HG03108 (cell line): ENCODE measurements around the gene MATCAP1.

Experiments used
- ATAC-seq: cut with Tn5 transposase; IDR thresholded peaks from one replicate; pipeline ENCODE4 v1.9.1; 2021; ENCODE audit warnings: moderate library complexity; ENCODE audit not compliant: unreplicated experiment

The MATCAP1 gene

DNA sequence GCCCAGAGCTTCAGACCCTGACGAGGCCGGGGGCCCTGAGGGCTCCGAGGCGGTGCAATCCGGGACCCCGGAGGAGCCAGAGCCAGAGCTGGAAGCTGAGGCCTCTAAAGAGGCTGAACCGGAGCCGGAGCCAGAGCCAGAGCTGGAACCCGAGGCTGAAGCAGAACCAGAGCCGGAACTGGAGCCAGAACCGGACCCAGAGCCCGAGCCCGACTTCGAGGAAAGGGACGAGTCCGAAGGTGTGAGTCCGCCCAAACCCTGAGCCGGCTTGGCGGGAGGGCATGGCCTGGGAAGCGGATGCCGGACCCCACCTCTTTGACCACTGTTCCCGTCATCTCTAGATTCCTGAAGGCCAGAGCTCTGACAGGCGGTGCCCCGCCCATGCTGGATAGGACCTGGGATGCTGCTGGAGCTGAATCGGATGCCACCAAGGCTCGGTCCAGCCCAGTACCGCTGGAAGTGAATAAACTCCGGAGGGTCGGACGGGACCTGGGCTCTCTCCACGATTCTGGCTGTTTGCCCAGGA, 9.0 kb downstream of the MATCAP1 start:
- no peak for ATAC-seq

DNA sequence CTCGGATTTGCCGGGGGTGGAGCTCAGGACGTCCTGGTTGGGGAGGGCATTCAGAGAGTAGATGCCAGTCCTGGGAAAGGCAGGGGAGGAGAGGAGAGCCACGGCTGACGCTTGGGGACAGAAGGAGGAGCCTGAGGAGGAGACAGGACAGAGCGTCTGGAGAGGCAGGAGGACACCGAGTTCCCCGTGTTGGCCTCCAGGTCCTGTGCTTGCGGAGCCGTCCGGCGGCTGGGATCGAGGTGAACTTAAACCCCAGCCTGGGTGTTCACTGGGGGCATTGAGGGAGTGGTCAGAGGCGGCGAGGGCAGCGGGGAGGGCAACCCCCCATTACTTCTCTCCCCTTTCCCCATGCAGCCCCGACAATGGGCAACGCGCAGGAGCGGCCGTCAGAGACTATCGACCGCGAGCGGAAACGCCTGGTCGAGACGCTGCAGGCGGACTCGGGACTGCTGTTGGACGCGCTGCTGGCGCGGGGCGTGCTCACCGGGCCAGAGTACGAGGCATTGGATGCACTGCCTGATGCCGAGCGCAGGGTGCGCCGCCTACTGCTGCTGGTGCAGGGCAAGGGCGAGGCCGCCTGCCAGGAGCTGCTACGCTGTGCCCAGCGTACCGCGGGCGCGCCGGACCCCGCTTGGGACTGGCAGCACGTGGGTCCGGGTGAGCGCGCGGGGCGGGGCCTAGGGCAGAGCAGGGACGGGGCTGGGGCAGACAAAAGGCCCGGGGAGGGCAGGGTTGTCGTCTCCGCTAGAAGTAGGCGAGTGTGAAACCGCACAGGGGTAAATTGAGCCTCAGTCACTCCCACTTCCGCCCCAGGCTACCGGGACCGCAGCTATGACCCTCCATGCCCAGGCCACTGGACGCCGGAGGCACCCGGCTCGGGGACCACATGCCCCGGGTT, 9.7 kb downstream of the MATCAP1 start:
- peak; percentile 38 for ATAC-seq

DNA sequence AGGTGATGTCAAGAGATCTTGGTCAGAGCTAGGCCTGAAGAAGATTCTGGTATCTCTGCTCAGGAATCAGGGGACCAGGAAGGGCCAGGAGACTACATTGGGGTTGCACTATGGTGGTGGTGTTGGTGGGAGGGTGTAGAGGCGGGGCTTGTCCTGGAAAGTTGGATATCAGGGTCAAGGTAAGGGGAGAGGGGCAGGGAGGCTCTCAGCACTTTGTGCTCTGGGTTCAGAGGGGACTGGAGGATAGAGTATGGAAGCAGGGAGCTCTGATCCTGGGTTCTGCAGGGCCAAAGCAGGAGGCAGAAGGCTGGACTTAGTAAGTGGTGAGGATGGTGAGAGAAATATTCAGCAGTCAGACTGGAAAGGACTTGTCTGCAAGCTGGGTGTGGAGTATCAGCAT, 10.4 kb downstream of the MATCAP1 start:
- ATAC-seq: no peak

- no peak for ATAC-seq
Measured at GRCh38 chr16:67170949-67171649, 12.7 kb downstream of the MATCAP1 start.

GRCh38 chr16:67170168-67170948, 13.4 kb downstream of the MATCAP1 start, which contains the start of gene NOL3:
TSS of gene NOL3 (plus strand) at chr16:67170538.
- ATAC-seq: peak; percentile 37

- ATAC-seq: peak; percentile 1
Measured at GRCh38 chr16:67169642-67170167, 14.1 kb downstream of the MATCAP1 start.

DNA sequence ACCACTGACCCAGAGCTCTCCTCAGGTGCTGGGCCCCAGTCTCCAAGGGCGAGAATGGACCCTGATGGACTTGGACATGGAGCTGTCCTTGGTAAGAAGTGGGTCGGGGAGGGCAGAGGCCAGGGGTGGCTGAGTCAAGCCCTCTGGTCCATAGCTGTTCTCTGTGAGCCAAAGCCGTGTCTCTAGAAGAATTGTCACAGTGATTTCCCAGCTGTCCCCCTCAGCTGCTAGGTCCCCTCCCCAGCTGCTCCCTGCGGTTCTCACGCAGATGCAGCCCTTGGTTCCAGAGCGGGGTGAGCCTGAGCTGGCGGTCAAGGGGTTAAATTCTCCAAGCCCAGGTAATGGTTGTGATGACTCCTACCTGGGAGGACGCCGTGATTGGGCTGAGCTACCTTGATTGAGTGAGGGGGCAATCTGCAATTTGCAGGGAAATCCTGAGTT, 14.7 kb downstream of the MATCAP1 start:
- no peak for ATAC-seq

GRCh38 chr16:67167588-67167987, 16.2 kb downstream of the MATCAP1 start:
- no peak for ATAC-seq

DNA sequence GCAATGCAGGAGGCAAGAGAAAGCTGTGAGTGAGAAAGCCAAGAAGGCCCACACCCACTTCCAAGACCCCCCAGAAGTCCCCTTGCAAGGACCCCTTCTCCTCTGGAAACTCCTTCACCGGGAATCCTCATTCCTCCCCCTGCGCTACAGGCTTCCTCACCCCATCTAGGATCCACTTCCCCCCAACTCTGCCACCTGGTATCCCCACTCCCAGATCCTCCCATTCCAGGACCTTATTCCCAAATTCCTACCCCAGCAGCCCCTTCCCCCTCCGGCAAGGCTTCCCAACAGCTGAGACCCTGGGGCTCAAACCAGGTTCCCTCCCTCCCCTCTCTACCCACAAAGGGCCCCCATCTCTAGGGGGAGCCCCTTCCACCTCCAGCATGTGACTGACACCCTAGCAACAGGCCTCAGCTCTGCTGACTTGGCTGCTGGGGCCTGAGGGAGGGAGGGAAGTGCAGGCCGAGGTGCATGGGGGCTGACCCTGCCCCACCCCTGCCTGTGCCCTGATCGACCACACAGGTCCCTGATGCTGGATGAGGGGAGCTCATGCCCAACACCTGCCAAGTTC, 17.1 kb downstream of the MATCAP1 start:
- ATAC-seq: no peak

GRCh38 chr16:67166110-67166547, 17.6 kb downstream of the MATCAP1 start:
- no peak for ATAC-seq

DNA sequence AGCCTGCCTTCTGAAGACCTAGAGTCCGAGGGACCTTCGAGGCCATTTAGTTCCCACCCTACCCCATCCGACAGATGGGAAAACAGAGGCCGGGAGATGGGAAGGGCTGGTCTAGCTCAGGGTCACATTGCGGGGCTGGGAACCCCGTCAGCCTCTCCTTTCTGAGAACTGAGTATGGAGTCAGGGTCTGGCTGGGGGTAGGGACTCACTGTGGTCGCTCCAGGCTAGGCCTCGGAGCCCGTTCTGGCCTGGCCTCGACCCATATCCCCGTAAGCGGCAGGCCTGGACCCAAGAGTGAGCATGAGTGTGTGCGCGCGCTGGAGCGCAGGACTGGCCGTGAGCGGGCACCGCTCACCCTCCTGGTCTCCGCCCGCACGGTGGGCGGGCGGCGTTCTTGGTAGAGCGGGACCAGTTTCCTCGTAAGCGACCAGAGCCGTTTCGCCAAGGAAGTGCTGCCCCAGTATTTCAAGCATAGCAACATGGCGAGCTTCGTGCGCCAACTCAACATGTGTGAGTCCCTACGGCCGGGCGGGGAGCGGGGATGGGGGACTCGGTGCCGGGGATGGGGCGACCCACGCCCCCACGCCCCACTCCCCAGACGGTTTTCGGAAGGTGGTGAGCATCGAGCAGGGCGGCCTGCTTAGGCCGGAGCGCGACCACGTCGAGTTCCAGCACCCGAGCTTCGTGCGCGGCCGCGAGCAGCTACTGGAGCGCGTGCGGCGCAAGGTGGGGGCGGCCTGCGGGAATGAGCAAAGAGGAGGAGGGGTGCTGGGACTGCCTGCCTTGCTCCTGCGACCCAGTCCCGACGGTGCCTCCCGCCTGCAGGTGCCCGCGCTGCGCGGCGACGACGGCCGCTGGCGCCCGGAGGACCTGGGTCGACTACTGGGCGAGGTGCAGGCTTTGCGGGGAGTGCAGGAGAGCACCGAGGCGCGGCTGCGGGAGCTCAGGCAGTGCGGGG, 18.4 kb downstream of the MATCAP1 start:
- no peak for ATAC-seq

GRCh38 chr16:67164599-67165061, 19.1 kb downstream of the MATCAP1 start, which contains the start of gene HSF4:
TSS of gene HSF4 (plus strand) at chr16:67164745. CDS start at chr16:67164812, 67 bp downstream.
- ATAC-seq: no peak

- no peak for ATAC-seq
Measured at GRCh38 chr16:67163999-67164558, 19.7 kb downstream of the MATCAP1 start.

- no peak for ATAC-seq
Measured at GRCh38 chr16:67163164-67163998, 20.4 kb downstream of the MATCAP1 start.

DNA sequence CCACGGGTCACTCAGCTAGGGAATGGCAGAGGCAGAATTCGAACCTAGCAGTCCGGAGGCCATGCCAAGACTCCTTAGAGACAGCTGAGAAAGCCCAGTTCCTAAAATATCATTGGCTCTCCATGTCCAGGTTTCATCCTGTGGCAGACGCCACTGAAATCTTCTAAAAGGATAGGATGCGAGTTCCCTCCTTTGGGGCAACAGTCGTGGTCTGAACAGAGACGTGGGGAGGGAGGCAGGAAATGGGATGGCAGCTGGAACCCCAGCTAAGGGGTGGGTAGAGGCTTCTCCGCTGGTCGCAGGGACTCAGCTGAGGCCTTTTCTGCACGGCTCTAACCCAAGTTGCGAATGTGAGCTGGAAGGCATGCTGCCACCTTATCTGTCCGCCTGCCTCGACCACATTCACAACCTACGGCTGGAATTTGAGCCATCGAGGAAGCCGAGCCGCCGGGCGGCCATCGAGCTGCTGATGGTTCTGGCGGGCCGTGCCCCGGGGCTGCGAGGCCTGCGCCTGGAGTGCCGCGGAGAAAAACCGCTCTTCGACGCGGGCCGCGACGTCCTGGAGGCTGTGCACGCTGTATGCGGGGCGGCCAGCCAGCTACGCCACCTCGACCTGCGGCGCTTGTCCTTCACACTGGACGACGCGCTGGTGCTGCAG, 21.1 kb downstream of the MATCAP1 start:
- ATAC-seq: no peak

DNA sequence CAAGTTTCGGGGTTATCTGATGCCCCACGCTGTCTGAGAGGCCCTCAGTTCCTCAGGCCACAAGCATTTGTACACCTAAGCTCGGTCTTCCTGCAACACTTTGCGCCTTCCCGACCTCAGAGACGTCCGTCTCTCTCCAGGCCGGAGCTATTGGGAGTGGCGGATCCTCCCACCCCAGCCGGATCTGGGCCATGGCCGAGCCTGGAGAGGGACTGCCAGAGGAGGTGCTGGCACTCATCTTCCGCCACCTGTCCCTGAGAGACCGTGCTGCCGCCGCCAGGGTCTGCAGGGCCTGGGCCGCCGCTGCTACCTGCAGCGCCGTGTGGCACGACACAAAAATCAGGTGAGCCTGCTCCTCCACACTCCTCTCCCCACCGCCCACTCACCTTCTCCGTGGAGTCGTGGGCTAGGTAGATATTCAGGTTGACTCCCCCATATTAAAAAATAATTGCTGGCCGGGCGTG, 22.1 kb downstream of the MATCAP1 start:
- ATAC-seq: no peak
